HCEC 1CT (cell line): ENCODE results near the gene CHRNB4.

ENCODE experiments used
- DNase-seq: peaks from one replicate; pipeline ENCODE4 v3.0.0-alpha.2; 2017

The CHRNB4 gene

DNA sequence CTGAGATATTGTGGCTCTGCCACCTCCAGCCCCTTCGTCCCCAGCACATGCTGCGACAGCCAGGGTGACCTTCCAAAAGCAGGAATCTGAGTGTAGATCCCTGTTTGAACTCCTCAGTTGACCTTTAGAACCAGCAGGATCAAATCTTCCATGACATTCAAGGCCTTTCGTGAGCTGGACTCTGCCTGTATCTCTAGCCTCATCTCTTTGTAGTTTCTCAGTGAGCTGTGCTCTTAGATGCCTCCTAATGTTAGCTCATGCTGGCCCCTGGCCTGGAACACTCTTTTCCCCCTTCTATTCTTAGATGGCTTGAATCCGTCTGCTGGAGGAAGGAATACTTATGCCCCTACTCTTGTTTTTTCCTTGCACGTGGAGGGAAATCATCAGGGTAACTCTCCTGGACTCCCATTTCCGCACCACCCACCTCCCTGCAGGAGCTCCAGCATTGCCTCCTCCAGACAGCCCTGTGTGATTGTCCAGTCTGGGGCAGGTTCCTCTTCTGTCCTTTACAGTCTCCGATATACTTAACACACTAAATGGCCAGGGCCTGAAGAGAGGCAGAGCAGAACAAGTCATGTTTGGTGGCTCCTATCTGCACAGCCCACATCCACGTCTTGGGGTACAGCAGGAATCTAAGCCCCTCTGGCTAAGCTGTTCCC lies 26.7 kb upstream of the CHRNB4 start:
- no peak for DNase-seq

DNA sequence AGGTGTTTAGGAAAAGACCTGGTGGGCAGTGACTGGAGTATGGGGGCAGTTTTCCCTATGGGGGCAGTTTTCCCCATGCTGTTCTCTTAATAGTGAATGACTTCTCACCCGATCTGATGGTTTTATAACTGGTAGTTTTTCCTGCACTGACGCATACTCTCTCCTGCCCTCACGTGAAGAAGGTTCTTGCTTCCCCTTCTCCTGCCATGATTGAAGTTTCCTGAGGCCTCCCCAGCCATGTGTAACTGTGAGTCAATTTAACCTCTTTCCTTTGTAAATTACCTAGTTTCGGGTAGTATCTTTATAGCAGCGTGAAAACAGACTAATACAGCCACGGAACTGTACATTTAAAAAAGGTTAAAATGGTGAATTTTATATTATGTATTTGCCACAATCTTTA lies 25.0 kb upstream of the CHRNB4 start:
- DNase-seq = no peak

DNA sequence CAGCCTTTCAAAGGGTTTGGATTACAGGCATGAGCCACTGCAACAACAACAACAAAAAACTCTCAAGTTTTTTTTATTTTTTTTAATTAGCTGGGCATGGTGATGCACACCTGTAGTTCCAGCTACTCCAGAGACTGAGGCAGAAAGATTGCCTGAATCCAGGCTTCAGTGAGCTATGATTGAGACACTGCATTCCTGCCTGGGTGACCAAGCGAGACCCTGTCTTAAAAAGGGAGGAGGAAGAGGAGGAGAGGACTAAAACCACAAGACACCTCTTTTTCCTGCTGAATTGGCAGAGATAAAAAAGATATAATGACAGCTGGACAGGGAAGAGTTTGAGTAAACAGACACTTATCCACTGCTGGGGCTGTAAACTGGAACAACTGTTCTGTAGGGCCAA lies 22.7 kb upstream of the CHRNB4 start:
- DNase-seq = no peak

DNA sequence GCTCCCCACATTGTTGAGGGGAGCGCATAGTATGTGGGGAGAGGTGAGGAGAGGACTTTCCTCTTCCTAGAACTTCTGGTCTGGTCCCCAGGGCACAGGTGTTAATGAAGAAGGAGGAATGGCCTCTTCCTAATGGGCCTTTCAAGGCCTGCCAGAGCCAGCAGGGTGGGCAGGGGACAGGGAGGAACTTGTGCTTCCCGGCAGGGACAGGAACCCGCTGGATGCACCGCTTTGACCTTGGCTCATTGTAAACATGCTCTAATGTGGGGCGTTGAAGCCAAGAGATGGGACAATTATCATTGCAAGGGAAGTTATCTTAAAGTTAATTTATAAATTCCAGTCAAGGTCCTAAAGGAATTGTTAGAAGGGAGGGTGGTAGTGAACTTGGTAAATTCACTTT lies 21.0 kb upstream of the CHRNB4 start:
- no peak for DNase-seq

DNA sequence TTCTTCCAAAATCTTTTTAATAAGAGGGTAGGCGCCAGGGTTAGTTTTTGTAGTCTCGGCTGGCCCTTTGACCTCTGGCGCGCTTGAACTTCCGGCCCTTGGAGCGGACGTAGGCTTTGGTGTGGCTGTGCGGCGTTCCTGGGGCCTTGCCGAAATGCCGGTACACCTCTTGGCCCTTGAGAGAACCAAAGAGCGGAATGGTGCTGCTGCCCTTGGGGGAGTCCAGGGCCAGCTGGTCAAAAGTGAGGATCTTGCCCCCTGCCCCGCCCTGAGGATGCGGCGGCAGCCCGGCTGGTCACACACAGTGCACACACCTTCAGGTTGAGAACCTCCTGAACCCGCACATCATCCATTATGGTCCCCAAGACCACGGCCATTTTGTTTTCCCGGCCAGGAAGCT lies 20.0 kb upstream of the CHRNB4 start:
- DNase-seq = no peak

DNA sequence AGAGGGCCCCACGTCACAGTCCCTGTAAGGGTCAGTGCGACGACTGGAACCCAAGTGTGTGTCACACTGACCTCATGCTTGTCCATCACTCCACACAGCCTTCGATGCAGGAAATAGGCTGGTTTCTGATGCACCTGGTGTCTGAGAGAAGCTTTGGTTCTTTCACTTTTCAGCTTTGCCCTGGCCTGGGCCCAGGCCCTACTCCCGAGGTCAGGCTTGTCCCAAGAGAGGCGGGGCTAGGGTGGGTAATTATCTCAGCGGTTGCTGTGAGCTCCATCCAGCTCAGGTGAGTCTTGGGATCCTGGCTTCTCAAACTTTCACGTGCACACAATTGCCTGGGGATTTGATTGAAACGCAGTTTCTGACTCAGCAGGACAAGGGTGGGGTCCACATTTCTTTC lies 19.6 kb upstream of the CHRNB4 start:
- DNase-seq = no peak

DNA sequence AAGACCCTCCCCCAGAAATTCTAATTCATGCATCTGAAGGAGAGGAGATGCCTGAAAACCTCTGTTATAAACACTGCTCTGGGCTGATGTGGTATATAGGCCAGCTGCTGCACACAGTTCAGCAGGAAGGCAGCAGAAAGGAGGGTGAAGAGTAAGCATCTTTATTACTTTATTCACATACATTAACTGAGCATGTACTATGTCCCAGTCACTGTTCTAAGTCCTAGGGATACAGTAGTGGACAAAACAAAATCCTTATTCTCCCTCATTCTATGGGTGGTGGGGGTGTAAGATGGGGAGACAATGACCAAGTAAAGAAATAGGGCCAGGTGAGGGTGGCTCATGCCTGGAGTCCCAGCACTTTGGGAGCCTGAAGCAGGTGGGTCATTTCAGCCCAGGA lies 17.8 kb upstream of the CHRNB4 start:
- no peak for DNase-seq

DNA sequence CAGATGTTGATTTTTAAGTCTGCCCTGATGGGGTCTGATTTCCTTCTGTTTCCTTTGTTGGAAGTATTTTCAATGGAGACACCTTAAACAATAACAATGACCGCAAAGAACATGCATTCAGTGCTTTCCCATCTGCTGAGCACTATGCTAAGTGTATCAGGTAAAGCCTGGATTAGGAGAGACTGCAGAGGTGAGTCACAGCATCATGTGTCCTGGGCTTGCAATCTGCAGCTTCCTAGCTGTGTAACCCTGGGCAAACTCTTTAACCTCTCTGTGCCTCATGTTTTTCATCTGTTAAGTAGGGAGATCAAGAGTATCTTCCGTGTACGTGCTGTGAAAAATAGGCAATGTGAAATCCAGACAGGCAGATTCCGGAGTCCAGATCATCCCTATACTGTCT lies 13.3 kb upstream of the CHRNB4 start:
- no peak for DNase-seq

DNA sequence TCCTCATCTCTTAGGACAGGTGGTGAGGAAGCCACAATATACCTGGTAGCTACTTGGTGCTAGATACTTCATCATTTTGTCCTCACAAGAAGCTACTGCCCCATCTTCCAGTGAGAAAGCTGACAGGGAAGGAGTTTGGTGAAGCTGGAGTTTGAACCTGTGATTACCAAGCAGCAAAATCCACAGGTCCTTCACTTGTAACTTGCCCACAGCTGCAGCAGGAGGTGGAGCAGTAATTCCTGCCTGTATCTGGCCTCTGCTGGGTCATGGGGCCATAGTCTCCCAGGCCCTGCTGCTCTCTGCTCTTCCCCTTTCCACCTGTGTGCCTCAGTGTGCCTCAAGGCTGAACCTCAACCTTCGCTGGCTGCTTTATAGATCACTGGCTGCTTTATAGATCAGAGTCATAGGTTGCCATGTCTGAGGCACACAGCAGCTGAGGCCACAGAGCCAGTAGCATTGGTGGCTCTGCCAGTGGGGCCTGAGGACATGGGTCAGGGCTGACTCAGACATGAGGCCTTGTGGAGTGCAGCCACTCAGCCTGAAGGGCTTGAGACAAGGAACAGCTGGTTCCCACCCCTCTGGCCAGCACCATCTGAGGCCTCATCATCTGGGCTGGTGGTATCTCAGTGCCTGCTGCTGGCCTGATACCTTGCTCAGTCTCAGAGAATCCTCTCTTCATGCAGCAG lies 11.1 kb upstream of the CHRNB4 start:
- no peak for DNase-seq

DNA sequence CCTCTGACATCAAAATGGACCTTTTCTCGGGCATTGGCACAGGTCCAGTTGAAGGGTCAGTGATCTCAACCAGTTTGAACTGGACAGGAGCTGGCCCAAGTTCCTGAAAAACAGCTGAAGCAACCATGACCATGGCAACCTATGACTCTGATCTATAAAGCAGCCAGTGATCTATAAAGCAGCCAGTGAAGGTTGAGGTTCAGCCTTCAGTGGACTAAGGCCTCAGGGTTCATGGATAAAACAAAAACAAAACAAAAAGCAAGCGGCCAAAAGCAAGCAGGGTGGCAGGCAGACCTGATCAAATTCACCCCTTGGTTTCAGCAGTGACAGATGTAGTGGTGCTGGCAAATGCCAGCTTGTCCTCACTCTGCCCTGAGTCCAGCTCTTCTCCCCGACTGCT lies 10.0 kb upstream of the CHRNB4 start:
- DNase-seq = no peak

DNA sequence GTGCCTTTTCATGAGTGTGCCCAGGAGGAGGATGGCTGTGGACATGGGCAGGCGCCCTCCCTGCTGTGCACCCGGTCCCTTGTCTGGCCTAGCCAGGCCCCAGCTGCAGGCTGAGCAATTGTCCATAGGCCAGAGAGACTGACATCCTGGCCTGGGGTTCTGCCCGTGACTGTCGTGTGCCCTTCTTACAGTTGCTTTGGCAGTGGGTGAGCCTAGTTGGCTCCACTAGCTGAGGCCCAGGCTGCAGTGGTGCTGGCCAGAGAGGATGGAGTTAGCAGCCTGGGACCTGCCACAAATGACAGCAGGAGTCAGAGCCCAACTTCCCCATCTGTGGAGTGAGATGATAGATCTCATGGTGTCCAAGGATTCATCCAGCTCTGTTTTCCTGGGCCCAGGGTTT lies 9.0 kb upstream of the CHRNB4 start:
- DNase-seq = no peak

DNA sequence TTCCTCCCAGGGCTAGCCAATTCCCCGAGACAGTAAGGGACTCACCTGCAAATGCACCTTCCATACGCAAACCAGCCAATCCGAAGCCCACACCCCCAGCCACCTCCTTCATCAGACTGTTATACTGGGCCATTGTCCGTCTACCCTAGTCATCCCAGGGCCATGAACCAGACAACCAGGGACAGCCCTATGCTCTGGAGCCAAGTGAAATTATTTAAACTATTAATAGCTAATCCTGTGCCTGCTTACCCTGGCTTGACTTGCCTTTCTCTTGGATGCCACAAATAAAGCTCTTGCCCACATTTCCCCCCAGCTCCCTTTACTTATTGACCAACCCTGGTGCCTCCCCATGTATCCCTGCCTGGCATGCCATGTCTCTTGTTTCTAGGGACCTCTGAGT lies 4.0 kb upstream of the CHRNB4 start:
- no peak for DNase-seq

DNA sequence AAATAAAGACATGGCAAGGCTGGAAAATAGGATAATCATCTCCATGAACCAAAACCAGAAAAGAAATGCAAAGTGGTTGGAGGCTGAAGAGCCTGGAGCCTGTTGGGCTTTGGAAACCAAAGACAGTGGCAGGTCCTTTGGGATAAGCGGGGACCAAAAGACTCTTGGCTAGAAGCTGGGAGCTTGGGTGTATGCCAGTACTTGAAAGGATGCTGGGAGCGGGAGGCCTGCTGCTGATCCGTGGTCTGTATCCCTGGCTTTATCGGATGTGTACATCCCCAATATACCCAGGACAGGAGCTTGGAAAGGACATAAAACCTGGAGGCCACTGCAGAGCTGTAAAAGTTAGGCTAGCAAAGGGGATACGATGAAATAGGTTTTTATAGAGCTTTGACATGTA lies 1.3 kb upstream of the CHRNB4 start:
- no peak for DNase-seq

DNA sequence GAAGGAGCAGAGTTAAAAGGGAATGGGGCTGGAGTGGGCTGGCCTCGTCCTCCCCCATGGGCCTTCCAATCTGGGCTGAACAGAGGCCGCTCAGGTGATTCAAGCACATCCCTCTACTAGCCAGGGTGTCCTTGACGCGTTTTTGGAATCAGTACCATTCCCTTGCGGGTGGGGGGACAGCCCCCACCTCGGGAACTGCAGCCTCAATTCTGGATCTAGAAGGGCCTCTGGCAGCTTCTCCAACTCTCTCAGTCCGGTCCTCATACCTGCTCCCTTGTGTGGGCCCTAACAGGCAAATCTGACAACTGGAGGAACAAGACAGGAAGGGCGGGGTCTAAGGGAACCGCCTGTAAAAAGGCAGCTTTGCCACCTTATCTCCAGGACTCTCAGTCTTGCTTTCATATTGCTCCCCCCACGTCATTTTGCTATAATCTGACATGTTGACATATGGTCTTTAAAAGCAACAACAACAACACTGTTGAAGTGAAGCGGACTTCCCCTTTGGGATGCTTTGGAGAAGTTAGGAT lies 802 bp upstream of the CHRNB4 start:
- DNase-seq = no peak

DNA sequence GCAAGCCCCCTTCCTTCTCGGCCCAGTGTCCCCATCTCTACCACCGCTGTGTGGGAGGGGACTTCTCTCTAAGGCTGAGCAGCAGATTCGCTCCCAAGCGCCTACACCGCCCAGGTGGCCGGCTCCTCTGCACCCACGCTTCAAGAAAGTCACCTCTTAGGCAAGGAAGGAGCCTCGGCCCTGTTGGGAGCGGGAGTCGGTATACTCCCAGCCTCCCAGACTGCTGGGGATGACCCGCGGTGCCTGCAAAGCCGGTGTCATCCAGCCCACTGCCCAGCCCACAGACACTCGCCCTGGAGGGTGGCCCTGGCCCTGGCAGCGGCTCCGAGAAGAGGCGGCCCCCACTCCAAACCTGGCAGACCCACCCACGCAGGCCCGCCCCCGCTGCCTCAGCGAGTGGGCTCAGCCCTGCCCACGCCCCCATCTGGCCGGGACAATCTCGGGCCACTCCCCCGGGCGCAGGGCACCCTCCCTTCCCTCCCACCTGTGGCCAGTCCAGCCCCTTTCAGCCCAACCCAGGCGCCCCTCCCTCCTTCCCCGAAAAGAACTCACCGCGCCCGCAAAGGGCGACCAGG lies 396 bp downstream of the CHRNB4 start:
- no peak for DNase-seq

DNA sequence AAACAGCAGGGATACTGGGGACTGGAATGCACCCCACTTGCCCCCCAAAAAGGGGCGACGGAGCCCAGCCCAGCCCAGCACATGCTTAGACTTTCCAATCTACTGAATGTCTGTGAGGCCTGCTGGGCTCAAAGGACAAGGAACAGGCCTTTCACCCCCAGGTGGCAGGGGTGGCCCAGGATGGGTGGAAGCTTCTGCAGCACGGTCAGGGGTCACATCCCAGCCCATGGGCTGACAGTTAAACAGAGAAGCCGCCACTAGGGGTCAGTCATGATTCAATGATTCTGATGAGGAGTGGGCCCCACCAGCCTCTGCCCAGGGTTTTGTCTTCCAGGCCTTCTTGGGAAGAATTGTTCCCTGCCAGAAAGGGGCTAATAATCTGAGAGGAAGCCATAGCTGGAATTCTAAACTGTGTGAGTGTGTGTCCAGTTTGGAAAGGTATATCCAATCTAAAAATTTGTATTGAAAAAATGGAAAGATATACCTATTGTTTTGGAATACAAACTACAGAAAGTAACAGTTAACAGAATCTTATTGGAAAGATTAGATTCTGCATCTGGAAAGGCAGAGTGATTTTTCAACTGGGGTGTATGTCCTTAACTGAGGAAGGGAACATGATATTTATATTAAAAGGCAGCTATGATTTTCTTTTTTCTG lies 2.2 kb downstream of the CHRNB4 start:
- DNase-seq = peak; percentile 17

DNA sequence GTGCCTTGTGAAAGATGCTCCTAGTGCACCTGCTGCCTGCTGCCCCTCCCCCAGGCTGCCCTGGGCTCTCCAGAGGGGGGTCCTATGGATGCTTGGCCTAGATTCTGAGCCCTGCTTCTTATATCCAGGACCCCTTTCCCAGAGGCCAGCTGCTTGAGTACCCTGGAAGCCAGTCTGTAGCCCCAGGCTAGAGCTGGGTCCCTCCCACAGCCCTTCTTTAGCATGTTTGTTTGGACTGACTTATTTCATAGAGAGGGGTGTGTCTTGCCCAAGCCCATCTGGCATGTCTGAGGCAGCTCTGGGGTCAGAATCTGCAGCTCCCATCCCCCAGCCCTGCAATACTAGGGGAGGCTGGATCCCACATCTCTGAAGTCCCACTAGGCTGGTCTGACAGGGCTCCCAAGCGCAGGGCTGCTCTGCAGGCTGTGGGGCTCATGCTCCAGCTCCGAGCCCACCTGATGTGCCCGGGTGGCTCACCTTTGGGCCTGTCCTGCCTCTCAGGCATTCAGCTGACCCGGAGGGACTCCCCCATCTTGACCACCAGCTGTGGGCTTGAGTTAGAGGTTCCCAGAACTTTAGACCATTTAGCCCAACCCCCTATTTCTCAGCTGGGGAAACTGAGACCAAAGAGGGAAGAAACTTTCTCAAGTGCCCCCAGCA lies 3.1 kb downstream of the CHRNB4 start:
- DNase-seq = no peak

DNA sequence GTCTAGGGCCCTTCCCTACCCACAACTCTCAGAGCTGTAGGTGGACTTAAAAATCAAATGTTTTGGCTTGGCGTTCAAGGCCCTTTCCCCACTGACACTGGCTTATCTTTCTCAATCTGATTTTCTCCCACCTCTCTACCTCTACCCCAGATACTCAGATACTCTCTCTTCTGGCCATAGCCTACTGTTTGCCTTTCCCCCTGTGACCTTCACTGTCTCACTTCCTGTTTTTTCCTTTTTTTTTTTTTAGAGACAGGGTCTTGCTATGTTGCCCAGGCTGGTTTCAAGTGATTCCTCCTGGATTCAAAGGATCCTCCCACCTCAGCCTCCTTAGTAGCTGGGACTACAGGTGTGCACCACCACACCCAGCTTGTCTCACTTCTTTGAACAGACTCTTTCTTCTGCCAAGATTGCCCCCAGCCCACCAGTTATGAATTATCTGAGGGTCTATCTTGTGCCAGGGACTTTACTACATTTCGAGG lies 4.6 kb downstream of the CHRNB4 start:
- no peak for DNase-seq

DNA sequence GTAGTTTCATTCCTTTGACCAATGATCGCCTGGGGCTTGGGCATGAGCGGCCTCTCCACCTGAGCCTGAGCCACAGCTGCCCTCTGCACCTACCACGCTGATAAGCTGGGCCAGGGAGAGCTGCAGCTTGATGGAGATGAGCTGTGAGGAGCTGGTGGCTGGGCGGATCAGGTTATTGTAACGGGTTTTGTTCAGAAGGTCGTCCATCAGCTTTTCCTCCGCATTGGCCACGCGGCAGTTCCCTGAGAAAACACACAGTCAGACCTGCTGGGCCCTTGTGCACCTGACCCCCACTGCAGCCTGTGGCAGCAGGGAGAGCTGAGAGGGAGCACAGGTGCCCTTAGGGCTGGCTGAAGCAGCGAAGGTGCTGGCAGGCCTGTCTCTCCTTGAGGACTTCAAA lies 5.7 kb downstream of the CHRNB4 start:
- no peak for DNase-seq

DNA sequence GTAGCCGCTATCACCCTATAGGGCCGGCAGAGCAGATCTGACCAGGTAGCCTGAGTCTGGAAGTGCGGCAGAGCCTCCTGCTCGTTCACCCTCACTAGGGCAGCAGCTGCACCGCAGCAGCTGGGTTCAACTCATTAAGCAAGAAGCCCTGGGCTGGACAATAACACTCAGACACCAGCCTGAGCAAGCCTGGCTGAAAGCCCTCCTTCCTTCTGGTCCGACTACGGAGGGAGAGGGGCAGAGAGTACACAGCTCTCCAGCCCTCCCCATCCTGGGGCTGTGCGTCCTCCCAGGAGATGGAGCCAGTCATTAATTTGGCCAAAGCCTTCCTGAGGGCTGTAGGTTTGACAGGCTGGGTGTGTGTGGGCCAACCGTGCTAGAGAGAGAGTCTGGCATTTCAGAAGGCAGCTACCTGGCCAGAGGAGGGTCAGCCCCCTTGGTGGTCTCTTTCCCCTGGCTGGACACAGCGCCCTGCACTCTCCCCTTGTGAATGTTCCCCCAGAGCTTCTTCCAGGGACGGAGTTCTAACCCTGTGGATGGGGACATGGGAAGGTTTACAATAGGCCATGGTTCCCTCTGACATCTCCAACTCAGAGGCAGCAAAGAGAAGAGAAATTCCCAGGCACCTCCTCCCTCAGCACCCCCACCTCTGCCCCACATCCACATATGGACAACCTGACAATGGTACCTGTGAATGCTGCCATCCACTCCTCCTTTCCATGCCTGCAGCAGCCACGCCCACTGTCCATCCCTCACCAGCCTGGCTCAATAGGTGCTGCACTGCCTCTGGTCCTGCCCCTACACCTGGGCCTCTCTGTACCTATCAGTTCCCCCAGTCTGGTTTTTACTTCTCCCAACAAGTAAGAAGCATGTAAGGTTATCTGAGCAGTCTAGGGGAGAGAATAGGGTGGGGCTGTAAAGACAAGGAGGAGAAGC lies 6.5 kb downstream of the CHRNB4 start:
- no peak for DNase-seq

DNA sequence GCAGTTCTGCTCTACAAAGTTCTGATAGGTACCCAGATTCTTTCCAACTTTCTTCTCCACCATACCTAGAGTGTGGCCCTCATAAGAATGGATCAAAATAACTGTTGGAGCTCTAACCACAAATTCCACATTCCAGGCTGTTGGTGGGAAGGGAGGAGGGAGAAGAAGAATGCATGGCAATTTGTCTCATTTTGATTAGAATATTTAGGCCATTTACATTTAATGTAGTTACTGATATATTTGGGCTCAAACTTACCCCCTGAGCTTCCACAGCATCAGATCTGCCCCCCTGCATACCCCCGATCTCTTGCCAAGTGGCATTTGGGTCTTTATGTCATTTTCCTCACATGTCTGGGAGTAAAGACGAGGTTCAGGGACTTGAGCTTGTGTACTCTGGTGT lies 7.7 kb downstream of the CHRNB4 start:
- no peak for DNase-seq
